Stomach (tissue), 9 donors: ENCODE measurements around the gene QRFP. TPM values are rescaled to one million over a fixed set of nuclear protein-coding genes. Genes with fewer than 3 reads are reported as not detected.

Experiments
- DNase-seq, 2 donors: peaks; one replicate each; pipeline versions ENCODE4 v3.0.0 to v3.0.0-alpha.2; 2013 to 2019
- H3K27ac ChIP-seq, 5 donors: fragments of 200-600 bp in 4 of 5; sonication (generic) in 4 of 5; one replicate each; pipeline ENCODE4 v1.5.1; 2013 to 2019; ENCODE audit warnings: mild to moderate bottlenecking in 1 of 5, moderate library complexity in 1 of 5
- H3K27me3 ChIP-seq, 3 donors: fragments of 200-600 bp; sonication (generic); one replicate each; pipeline ENCODE4 v1.5.1; 2017 to 2019; ENCODE audit warnings: mixed run types in 1 of 3
- H3K36me3 ChIP-seq, 4 donors: fragments of 200-600 bp; sonication (generic); 1 replicate in 3 of 4; 2 replicates in 1 of 4; pipeline ENCODE4 v1.5.1; 2016 to 2019
- H3K4me1 ChIP-seq, 4 donors: fragments of 200-600 bp; sonication (generic); one replicate each; pipeline ENCODE4 v1.5.1; 2016 to 2019
- H3K4me3 ChIP-seq, 4 donors: fragments of 200-600 bp; sonication (generic) in 3 of 4; one replicate each; pipeline ENCODE4 v1.5.1; 2016 to 2019; ENCODE audit warnings: mild to moderate bottlenecking in 1 of 4
- H3K9me3 ChIP-seq, 4 donors: fragments of 200-600 bp; sonication (generic); one replicate each; pipeline ENCODE4 v1.5.1; 2016 to 2019
- CTCF ChIP-seq, 7 experiments: fragments of 450-650 bp in 4 of 7; fragments of 200-600 bp in 3 of 7; sonication (generic) in 3 of 7; IDR thresholded peaks; one replicate each; pipeline ENCODE4 v1.5.1; 2016 to 2019; ENCODE audit warnings: antibody characterized with exemption in 7 of 7, control low read depth in 2 of 7, mild to moderate bottlenecking in 1 of 7
- EP300 ChIP-seq: sonication (generic); formaldehyde crosslinking; IDR thresholded peaks from one replicate; pipeline ENCODE4 v1.6.1; 2017; ENCODE audit warnings: antibody characterized with exemption
- POLR2A ChIP-seq, 4 donors: fragments of 450-650 bp; IDR thresholded peaks; one replicate each; pipeline ENCODE4 v1.6.1; 2016; ENCODE audit warnings: antibody characterized with exemption in 4 of 4, control low read depth in 2 of 4, mild to moderate bottlenecking in 1 of 4, moderate library complexity in 1 of 4
- POLR2AphosphoS5 ChIP-seq, 3 donors: sonication (generic); formaldehyde crosslinking; IDR thresholded peaks; one replicate each; pipeline ENCODE4 v1.6.1; 2016; ENCODE audit warnings: antibody characterized with exemption in 3 of 3
- WGBS, 5 donors: extraction: QIAGEN DNeasy Blood & Tissue Kit in 3 of 5; methylation state at CpG; one replicate each; pipeline versions ENCODE4 v1.1.5 to v1.1.7; 2013 to 2018; 5-methylcytosine and 5-hydroxymethylcytosine counted together
- intact Hi-C: fragments of 100-400 bp; cut with DNase I; formaldehyde crosslinking; loops from one replicate; pipeline ENCODE4 v1.15.1; 2023; ENCODE audit warnings: low total_unique reads
- polyA plus RNA-seq, 3 donors: library from polyadenylated mRNA; stranded (reverse); fragments of 200-250 nt; gene quantifications; one replicate each; pipeline ENCODE4 v1.2.3, GENCODE V29; 2013
- total RNA-seq, 5 donors: library from RNA; depleted of rRNA; stranded (reverse); fragments of >200 nt; gene quantifications; one replicate each; pipeline versions ENCODE4 v1.1.0 to v1.2.3, GENCODE V29; 2014 to 2016
- donor health status: healthy with polysubstance abuse.
- donor health status: Bipolar disorder and iron deficiency.
- donor health status: healthy.

The QRFP gene
- total and polyA plus RNA-seq, 8 donors: not detected

GRCh38 chr9:130899051-130899748 lies 2.6 kb upstream of the QRFP start:
- intact Hi-C loops: no loop called here
- H3K27me3 ChIP-seq: peaks cover 0 to 70% (median 48%) of the 10 kb centered on the region in 3 donors
- no peak for DNase-seq

DNA sequence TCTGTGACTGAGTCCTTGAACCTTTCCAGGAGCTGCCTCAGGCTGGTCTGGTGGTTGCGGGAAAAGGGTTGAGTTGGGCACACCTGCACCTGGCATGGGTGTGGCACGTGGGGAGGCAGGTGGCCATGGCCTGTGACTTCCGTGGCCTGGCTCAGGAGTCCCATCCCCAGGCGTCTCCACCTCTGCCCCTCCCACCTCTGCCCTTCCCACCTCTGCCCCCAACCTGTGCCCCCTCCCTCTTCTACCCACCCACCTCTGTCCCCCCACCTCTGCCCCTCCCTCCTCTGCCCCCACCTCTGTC lies 1.9 kb upstream of the QRFP start:
- no peak overlapping the region for H3K4me3 ChIP-seq
- peaks cover 18 to 48% (median 28%) of the 10 kb centered on the region in 4 donors for H3K4me1 ChIP-seq
- DNase-seq: no peak
- intact Hi-C loops: no loop called here
- WGBS, 5 donors: 34 to 62% (median 36%) methylated on average over 3 to 4 of the region's 4 CpGs
- H3K9me3 ChIP-seq: no peaks in the 10 kb centered on the region
- peaks cover 0 to 63% (median 44%) of the 10 kb centered on the region in 3 donors for H3K27me3 ChIP-seq
- no peak overlapping the region for H3K27ac ChIP-seq
- TF ChIP-seq POLR2AphosphoS5 (IDR thresholded peaks at IDR 0.05) (no peak), POLR2A (IDR thresholded peaks at IDR 0.05) (no peak), EP300 (no peak), CTCF (IDR thresholded peaks at IDR 0.05) (no peak)
- H3K36me3 ChIP-seq: peaks cover 0 to 5% (median 4%) of the 10 kb centered on the region in 4 donors

More at GRCh38 chr9:130899051-130899748, 2.6 kb upstream of the QRFP start:
- H3K4me3 ChIP-seq: no peak overlapping the region
- H3K9me3 ChIP-seq: no peaks in the 10 kb centered on the region
- H3K4me1 ChIP-seq: peaks cover 13 to 41% (median 22%) of the 10 kb centered on the region in 4 donors
- TF ChIP-seq POLR2AphosphoS5 (IDR thresholded peaks at IDR 0.05): no peak
- no peak for TF ChIP-seq CTCF (IDR thresholded peaks at IDR 0.05)
- TF ChIP-seq POLR2A (IDR thresholded peaks at IDR 0.05): no peak
- no peak for TF ChIP-seq EP300
- WGBS, 5 donors: 44 to 56% (median 52%) methylated on average over 19 to 25 of the region's 25 CpGs
- H3K27ac ChIP-seq: no peak overlapping the region
- no peaks in the 10 kb centered on the region for H3K36me3 ChIP-seq

GRCh38 chr9:130897848-130898551 lies 1.4 kb upstream of the QRFP start:
- H3K9me3 ChIP-seq: no peaks in the 10 kb centered on the region
- peaks cover 0 to 10% (median 9%) of the 10 kb centered on the region in 4 donors for H3K36me3 ChIP-seq
- H3K27me3 ChIP-seq: peaks cover 0 to 58% (median 39%) of the 10 kb centered on the region in 3 donors
- TF ChIP-seq EP300: no peak
- TF ChIP-seq CTCF (IDR thresholded peaks at IDR 0.05): no peak
- TF ChIP-seq POLR2A (IDR thresholded peaks at IDR 0.05): no peak
- TF ChIP-seq POLR2AphosphoS5 (IDR thresholded peaks at IDR 0.05): no peak
- intact Hi-C loops: no loop called here
- DNase-seq: no peak
- no peak overlapping the region for H3K4me3 ChIP-seq
- H3K27ac ChIP-seq: no peak overlapping the region
- 60 to 81% (median 69%) methylated on average over 17 to 29 of the region's 29 CpGs for WGBS, 5 donors
- H3K4me1 ChIP-seq: peaks cover 18 to 53% (median 32%) of the 10 kb centered on the region in 4 donors

DNA sequence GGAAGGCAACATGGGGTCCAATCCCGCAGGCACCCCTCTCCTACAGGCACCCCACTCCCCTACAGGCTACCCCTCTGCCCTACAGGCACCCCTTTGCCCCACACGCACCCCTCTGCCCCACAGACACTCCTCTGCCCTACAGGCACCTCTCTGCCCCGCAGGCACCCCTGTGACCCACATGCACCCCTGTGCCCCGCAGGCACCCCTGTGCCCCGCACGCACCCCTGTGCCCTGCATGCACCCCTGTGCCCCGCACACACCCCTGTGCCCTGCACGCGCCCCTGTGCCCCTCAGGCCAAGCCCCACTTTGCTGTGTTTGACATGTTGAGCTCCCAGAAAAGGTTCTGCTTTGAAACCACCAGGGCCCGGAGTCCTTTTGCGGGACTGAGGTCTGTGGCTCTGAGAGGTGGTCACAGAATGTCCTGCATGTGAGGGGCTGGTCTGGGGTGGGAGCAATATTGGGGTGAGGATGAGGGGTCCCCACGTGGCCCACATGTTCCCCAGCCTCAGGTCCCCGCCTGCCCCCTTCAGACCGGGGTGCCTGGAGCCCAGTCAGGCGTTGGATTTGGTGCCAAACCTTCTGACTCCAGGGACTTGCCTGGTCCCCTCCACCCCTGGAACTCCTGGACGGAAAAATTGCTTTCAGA lies 616 bp upstream of the QRFP start:
- Histone ChIP-seq H3K4me3 (no peak overlapping the region), H3K36me3 (peaks cover 4 to 18% (median 17%) of the 10 kb centered on the region in 4 donors), H3K27me3 (peaks cover 0 to 50% (median 32%) of the 10 kb centered on the region in 3 donors), H3K27ac (no peak overlapping the region), H3K9me3 (no peaks in the 10 kb centered on the region), H3K4me1 (peaks cover 18 to 54% (median 36%) of the 10 kb centered on the region in 4 donors)
- DNase-seq: no peak
- 74 to 83% (median 76%) methylated on average over 16 of the region's 16 CpGs for WGBS, 5 donors
- no peak for TF ChIP-seq EP300
- no peak for TF ChIP-seq POLR2A (IDR thresholded peaks at IDR 0.05)
- TF ChIP-seq CTCF (IDR thresholded peaks at IDR 0.05): no peak
- TF ChIP-seq POLR2AphosphoS5 (IDR thresholded peaks at IDR 0.05): no peak
- intact Hi-C loops: no loop called here
